GM23248 (cell line): Measurements from ENCODE around the gene ZNF322. TPM values are rescaled to one million over a fixed set of nuclear protein-coding genes. Genes with fewer than 3 reads are reported as not detected.

Source experiments
- DNase-seq: peaks from one replicate; pipeline ENCODE4 v3.0.0-alpha.2; 2015
- H2AFZ ChIP-seq: fragments of 200-600 bp; sonication (generic); 2 replicates; pipeline ENCODE4 v1.6.1; 2016; ENCODE audit warnings: antibody characterized with exemption
- H3F3A ChIP-seq: fragments of 200-600 bp; sonication (generic); 2 replicates; pipeline ENCODE4 v1.6.1; 2016; ENCODE audit warnings: mild to moderate bottlenecking, antibody characterized with exemption, mixed run types; ENCODE audit not compliant: insufficient read depth
- H3K27ac ChIP-seq: fragments of 200-600 bp; sonication (generic); 2 replicates; pipeline ENCODE4 v1.5.1; 2016; ENCODE audit warnings: mild to moderate bottlenecking
- H3K27me3 ChIP-seq: fragments of 200-600 bp; sonication (generic); replicated peaks from 2 replicates; pipeline ENCODE4 v1.6.1; 2016; ENCODE audit warnings: mild to moderate bottlenecking; ENCODE audit not compliant: insufficient read depth
- H3K36me3 ChIP-seq: fragments of 200-600 bp; sonication (generic); 2 replicates; pipeline ENCODE4 v1.6.1; 2016; ENCODE audit warnings: low read depth, mild to moderate bottlenecking
- H3K4me1 ChIP-seq: fragments of 200-600 bp; sonication (generic); 2 replicates; pipeline ENCODE4 v1.6.1; 2016; ENCODE audit warnings: mild to moderate bottlenecking; ENCODE audit not compliant: insufficient read depth
- H3K4me2 ChIP-seq: fragments of 200-600 bp; sonication (generic); one replicate; pipeline ENCODE4 v1.6.1; 2016; ENCODE audit warnings: mild to moderate bottlenecking; ENCODE audit not compliant: unreplicated experiment
- H3K4me3 ChIP-seq: fragments of 200-600 bp; sonication (generic); 2 replicates; pipeline ENCODE4 v1.5.1; 2016; ENCODE audit warnings: mild to moderate bottlenecking
- H3K79me2 ChIP-seq: fragments of 200-600 bp; sonication (generic); 2 replicates; pipeline ENCODE4 v1.6.1; 2016; ENCODE audit warnings: mild to moderate bottlenecking; ENCODE audit not compliant: insufficient read depth
- H3K9ac ChIP-seq: fragments of 200-600 bp; sonication (generic); 2 replicates; pipeline ENCODE4 v1.6.1; 2016; ENCODE audit warnings: mild to moderate bottlenecking
- H3K9me2 ChIP-seq: fragments of 200-600 bp; sonication (generic); 2 replicates; pipeline ENCODE4 v1.6.1; 2016; ENCODE audit warnings: mixed run types, mild to moderate bottlenecking, moderate library complexity; ENCODE audit not compliant: insufficient read depth
- H3K9me3 ChIP-seq: fragments of 200-600 bp; sonication (generic); one replicate; pipeline ENCODE4 v1.6.1; 2017; ENCODE audit warnings: low read depth
- H4K20me1 ChIP-seq: fragments of 200-600 bp; sonication (generic); 2 replicates; pipeline ENCODE4 v1.6.0; 2016; ENCODE audit not compliant: insufficient read depth
- EZH2 ChIP-seq: fragments of 200-600 bp; sonication (generic); IDR thresholded peaks from 2 replicates; pipeline ENCODE4 v1.6.1; 2018; ENCODE audit warnings: antibody characterized with exemption, mild to moderate bottlenecking; ENCODE audit not compliant: insufficient read depth, poor library complexity, severe bottlenecking
- EZH2phosphoT487 ChIP-seq: fragments of 200-600 bp; sonication (generic); IDR thresholded peaks from 2 replicates; pipeline ENCODE4 v1.6.1; 2018; ENCODE audit warnings: antibody characterized with exemption, moderate library complexity, mild to moderate bottlenecking, low read depth; ENCODE audit not compliant: insufficient read depth
- WGBS, 2 experiments: methylation state at CpG; one replicate each; pipeline ENCODE4 v1.1.6; 2015 to 2017; ENCODE audit warnings: low lambda C conversion rate in 2 of 2, low coverage in 1 of 2; ENCODE audit errors: missing lambda C conversion rate in 2 of 2; 5-methylcytosine and 5-hydroxymethylcytosine counted together
- in situ Hi-C: fragments of 300-500 bp; cut with MboI; formaldehyde crosslinking; loops from 2 replicates; pipeline ENCODE4 v1.15.0; 2020
- polyA plus RNA-seq: library from polyadenylated mRNA; unstranded; fragments of >200 nt; fragmentation: Nextera tagmentation; extraction: Ambion mirVana; gene quantifications from 2 replicates; pipeline ENCODE4 v1.2.1, GENCODE V29; 2016
- total RNA-seq: library from RNA; depleted of rRNA; stranded (reverse); fragments of >200 nt; shearing (Covaris generic); gene quantifications from 2 replicates; pipeline ENCODE4 v1.2.3, GENCODE V29; 2014

The ZNF322 gene
- total and polyA plus RNA-seq, 2 experiments from 2014 or later: 16.3 to 17.8 TPM

GRCh38 chr6:26613689-26614683, 45.6 kb downstream of the ZNF322 start:
- H3K4me3 ChIP-seq: peak overlapping the region; percentile 37
- no peaks in the 10 kb centered on the region; the same call in 1 of the 2 replicates for H3K4me1 ChIP-seq
- H3K4me2 ChIP-seq: peak overlapping the region; percentile 25
- no peaks in the 10 kb centered on the region for H3K36me3 ChIP-seq
- H3K9me2 ChIP-seq: no peaks in the 10 kb centered on the region
- TF ChIP-seq EZH2phosphoT487 (0 out of 2 replicates have a peak, but pooled peaks have one; percentile 59), EZH2 (peak; percentile 88)
- no peak overlapping the region for H3K27ac ChIP-seq
- H3F3A ChIP-seq: no peaks in the 10 kb centered on the region
- H3K27me3 ChIP-seq: peaks cover 32% of the 10 kb centered on the region
- peak overlapping the region; percentile 56; the same call in 1 of the 2 replicates for H2AFZ ChIP-seq
- 5 to 6% methylated on average over 56 to 66 of the region's 68 CpGs for WGBS, 2 experiments
- in situ Hi-C loops: loop anchor here (10.0 kb wide), 1 partner anchor 471 kb away; no protein-coding TSS in a partner anchor
- H3K9ac ChIP-seq: no peak overlapping the region
- H3K9me3 ChIP-seq: no peaks in the 10 kb centered on the region
- no peaks in the 10 kb centered on the region for H4K20me1 ChIP-seq
- peak; percentile 37 for DNase-seq
- H3K79me2 ChIP-seq: no peaks in the 10 kb centered on the region

- H3K4me3 ChIP-seq: no peak overlapping the region
- no peak overlapping the region for H3K27ac ChIP-seq
- WGBS, 2 experiments: 23 to 33% methylated on average over 19 of the region's 19 CpGs
- no peaks in the 10 kb centered on the region for H3K36me3 ChIP-seq
- no peak for TF ChIP-seq EZH2phosphoT487
- no peak for TF ChIP-seq EZH2
- DNase-seq: no peak
- no peaks in the 10 kb centered on the region for H3K79me2 ChIP-seq
- H3F3A ChIP-seq: no peaks in the 10 kb centered on the region
- H3K4me2 ChIP-seq: no peak overlapping the region
- no peaks in the 10 kb centered on the region; the same call in 1 of the 2 replicates for H3K4me1 ChIP-seq
- H3K27me3 ChIP-seq: peaks cover 32% of the 10 kb centered on the region
- in situ Hi-C loops: loop anchor here (10.0 kb wide), 1 partner anchor 472 kb away; no protein-coding TSS in a partner anchor
- H4K20me1 ChIP-seq: no peaks in the 10 kb centered on the region
- no peak overlapping the region for H2AFZ ChIP-seq
- H3K9me2 ChIP-seq: no peaks in the 10 kb centered on the region
- no peak overlapping the region for H3K9ac ChIP-seq
- H3K9me3 ChIP-seq: no peaks in the 10 kb centered on the region
Observed at GRCh38 chr6:26613201-26613600, 46.3 kb downstream of the ZNF322 start.

- 85% methylated on average over 1 of the region's 1 CpG for WGBS, 2 experiments
- Histone ChIP-seq H4K20me1 (no peaks in the 10 kb centered on the region), H3K27me3 (peaks cover 32% of the 10 kb centered on the region), H3K9me2 (no peaks in the 10 kb centered on the region), H3F3A (no peaks in the 10 kb centered on the region), H2AFZ (no peak overlapping the region), H3K4me3 (no peak overlapping the region), H3K27ac (no peak overlapping the region), H3K9me3 (no peaks in the 10 kb centered on the region), H3K9ac (no peak overlapping the region), H3K36me3 (no peaks in the 10 kb centered on the region), H3K4me1 (no peaks in the 10 kb centered on the region; the same call in 1 of the 2 replicates), H3K79me2 (no peaks in the 10 kb centered on the region), H3K4me2 (no peak overlapping the region)
- no peak for TF ChIP-seq EZH2
- no peak for TF ChIP-seq EZH2phosphoT487
- no peak for DNase-seq
- in situ Hi-C loops: loop anchor here (10.0 kb wide), 1 partner anchor 473 kb away; no protein-coding TSS in a partner anchor
Observed at GRCh38 chr6:26611599-26611998, 47.9 kb downstream of the ZNF322 start.

GRCh38 chr6:26609463-26609862, 50.1 kb downstream of the ZNF322 start:
- Histone ChIP-seq H3K36me3 (no peaks in the 10 kb centered on the region), H3K4me3 (no peak overlapping the region), H3F3A (no peaks in the 10 kb centered on the region), H3K27me3 (peaks cover 25% of the 10 kb centered on the region), H3K4me2 (no peak overlapping the region), H4K20me1 (no peaks in the 10 kb centered on the region), H3K79me2 (no peaks in the 10 kb centered on the region), H3K9me3 (no peaks in the 10 kb centered on the region), H3K9me2 (no peaks in the 10 kb centered on the region), H3K4me1 (no peaks in the 10 kb centered on the region; the same call in 1 of the 2 replicates), H3K27ac (no peak overlapping the region), H3K9ac (no peak overlapping the region), H2AFZ (no peak overlapping the region)
- DNase-seq: no peak
- WGBS, 2 experiments: 44 to 55% methylated on average over 3 of the region's 3 CpGs
- TF ChIP-seq EZH2 (no peak), EZH2phosphoT487 (no peak)
- in situ Hi-C loops: no loop called here
